ENCODE measurements around the gene RHBDD2. TPM values are rescaled to one million over a fixed set of nuclear protein-coding genes. Genes with fewer than 3 reads are reported as not detected.

Gene RHBDD2
- total RNA-seq, result 9.7 and 14.2 TPM in 2 replicates

GRCh38 chr7:75878769-75879611 lies at the start of gene RHBDD2:
Gene RHBDD2, plus strand, starts transcription at chr7:75879034. Its CDS starts 49 bp downstream, at chr7:75879083.

GRCh38 chr7:75914655-75915415 lies 36.0 kb downstream of the RHBDD2 start, which contains the start of gene POR:
Gene POR, plus strand, starts transcription at chr7:75915155. Its CDS starts 38,847 bp downstream, at chr7:75954002.

Other genes starting within 250 kb of the RHBDD2 start
- gene HIP1, start 140.1 kb upstream of the RHBDD2 start, total RNA-seq, result 25.7 and 57.1 TPM in 2 replicates
- gene CCL26, start 106.8 kb upstream of the RHBDD2 start, total RNA-seq, result not detected in 2 replicates
- not detected in 2 replicates for gene CCL24, start 65.2 kb upstream of the RHBDD2 start, total RNA-seq
- gene POR, start 36.1 kb downstream of the RHBDD2 start, total RNA-seq, result 59.4 and 85.5 TPM in 2 replicates
- gene TMEM120A, start 115.6 kb downstream of the RHBDD2 start, total RNA-seq, result 15.2 and 137 TPM in 2 replicates
- gene STYXL1, start 169.0 kb downstream of the RHBDD2 start, total RNA-seq, result 27.5 and 44.0 TPM in 2 replicates
- 33.8 and 62.2 TPM in 2 replicates for gene MDH2, start 169.1 kb downstream of the RHBDD2 start, total RNA-seq

All from bladder microvascular endothelial cell (primary cell).